Activated CD4-positive, CD25-positive, alpha-beta regulatory T cell treated with anti-CD3 and anti-CD28 coated beads, Interleukin-2, amount 50 U/mL, for 72 hours (primary cell): ENCODE measurements around the gene TFEC.
"Not testable (repeated sequence)": the region's sequence is repeated elsewhere in the genome, so short reads cannot be mapped to it uniquely, and the experiment has no call there.

ENCODE experiments used
- DNase-seq: peaks from one replicate; pipeline ENCODE4 v3.0.0; 2021

TFEC gene

DNA sequence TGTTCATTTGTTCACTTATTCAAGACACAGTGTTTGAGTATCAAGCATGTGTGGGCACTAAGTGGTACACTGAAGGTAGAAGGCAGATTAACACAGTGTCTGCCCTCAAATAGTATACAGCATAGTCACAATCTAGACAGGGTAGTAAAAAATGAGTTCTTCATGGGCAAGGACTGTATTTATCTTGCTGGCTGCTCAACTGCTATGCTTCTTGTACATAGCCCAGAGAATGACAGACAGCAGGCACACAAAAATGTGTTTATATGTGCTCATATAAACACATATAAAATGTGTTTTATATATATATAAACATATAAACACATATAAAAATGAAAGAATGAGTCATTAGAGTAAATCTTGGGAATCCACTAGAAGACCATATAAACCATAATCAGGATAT, 43.1 kb downstream of the TFEC start:
- DNase-seq: no peak

DNA sequence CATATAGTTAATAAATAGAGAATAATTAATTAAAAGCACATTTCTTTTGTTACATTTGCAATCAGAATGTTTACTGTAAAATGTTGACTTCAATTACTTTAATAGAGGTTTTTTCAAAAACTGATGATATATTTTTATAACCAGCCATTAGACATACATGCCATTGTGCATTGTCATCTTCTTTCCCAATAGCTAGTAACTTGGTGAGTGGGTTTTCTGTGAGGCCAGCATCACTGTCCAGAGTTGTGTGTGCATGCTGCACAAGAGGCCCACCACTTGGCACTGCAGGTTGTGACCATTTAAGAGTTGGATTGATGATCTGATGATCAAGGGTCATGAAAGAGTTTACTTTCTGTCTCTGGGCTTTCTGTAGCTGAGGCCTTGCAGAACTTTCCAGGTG, 46.5 kb downstream of the TFEC start:
- no peak for DNase-seq

DNA sequence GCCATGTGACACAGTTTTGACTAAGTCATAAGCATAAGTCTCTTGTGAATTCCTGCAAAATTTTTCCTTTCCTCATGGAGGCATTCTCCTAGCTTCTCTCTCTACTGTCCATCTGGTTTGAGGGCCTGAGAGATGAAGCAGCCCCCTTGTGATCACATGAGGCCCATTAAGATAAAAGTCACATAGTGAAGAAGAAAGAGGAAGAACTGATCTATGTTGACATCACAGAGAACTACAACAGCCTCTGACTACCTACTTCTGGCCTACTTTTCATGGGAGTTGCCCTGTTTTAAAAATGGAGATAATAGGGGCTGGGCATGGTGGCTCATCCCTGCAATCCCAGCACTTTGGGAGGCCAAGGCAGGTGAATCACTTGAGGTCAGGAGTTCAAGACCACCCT, 50.4 kb downstream of the TFEC start:
- DNase-seq: no peak

DNA sequence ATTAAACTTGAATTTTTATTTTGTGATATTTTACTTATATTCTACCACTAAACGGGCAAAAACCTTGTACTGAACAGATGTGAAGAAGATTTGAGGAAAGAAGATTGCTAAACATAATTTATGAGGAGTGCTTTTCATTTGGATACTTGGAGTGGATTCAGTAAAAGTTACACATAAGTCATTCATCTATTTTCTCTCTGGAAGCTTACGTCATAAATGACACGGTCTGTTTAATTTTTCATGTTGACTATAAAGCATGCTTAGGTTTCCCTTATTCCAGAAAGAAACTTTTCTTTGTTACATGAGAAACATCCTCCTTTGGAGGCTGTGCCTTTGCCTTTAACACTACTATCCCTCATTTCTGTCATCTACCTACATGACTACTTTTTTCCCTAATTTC, 53.9 kb downstream of the TFEC start:
- no peak for DNase-seq

DNA sequence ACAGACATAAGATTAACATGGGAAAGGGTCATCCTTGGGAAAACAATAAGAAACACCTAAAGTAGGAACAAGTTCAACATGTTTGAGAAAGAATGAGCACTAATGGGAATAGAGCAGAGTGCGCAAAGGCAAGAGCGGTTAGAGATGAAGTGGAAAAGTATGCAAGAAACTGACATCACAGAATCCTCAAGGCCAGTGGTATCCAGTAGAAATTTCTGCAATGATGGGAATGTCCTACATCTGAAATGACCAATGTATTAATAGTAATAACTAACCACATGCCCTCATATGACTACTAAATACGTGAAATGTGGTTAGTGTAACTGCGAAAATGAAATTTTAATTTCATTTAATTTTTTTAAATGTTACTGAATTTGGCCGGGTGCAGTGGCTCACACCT, 54.8 kb downstream of the TFEC start:
- no peak for DNase-seq

DNA sequence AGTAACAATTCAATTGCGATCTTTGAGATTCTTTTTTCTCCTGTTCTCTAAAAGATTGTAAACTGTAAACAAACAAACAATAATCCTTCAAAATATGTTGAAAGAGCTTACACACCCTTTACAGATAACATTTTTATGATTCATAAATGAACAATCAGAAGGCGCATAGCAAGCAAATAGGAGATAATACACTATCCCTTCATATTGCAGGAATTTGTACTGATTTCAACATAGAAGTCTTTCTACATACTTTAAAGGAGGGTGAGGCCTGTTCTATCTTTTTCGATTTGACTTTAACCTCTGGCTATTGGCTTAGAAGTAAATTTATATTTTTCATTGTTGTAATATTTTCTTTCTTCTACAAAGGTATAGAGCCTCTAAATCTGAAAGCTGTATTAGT, 57.2 kb downstream of the TFEC start:
- no peak for DNase-seq

DNA sequence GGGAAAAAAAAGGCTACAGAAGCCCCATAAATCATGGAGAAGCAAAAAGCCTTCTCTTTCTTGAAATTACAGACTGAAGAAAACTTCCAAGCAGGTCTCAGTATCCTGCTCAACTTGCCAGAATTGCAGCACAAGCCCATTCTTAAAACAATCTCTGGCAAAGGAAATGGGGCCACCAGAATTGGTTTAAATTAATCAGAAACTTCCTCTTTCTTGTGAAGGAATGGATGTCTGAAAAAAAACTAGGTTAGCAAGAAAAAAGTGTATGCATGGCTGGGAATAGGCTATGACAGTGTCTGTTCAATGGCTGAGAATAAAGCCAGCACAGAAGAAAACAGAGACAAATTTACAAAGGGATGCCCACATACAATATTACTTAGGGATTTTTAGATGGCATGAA, 59.1 kb downstream of the TFEC start:
- no peak for DNase-seq

DNA sequence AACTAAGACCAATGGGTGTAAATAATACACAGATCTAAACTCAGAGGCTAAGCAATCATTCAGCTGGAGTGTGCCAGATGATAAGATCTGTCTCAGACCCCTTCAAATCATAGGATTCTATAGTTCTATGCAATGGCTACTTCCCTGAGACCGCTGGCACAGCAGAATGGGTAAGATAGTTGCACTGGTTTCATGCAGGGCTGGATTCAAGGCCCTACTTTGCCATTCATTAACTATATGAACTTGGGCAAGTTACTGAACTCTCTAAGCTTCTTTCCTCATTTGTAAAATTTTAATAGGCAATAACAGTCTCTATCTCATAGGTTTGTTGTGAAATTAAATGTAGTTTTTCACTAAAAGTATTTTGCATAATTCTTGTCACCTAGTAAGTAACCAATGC, 62.0 kb downstream of the TFEC start:
- DNase-seq: no peak

DNA sequence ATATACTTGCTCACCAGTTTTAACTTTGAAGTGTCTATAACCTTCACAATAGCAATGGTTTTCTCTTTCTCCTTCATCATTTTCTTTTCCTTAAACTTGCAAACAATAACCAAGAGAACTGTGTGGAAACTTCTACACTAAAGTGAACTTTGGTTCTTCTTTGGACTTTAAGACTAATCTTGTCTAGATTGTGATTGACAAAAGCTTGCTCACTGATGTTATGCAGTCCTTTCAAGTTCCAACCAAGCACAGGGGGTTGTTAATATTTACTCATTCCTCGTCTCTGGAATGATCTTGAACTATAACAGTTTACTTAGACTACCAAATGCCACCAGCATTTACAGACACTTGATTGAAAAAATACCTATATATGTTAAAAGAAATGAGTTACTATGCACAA, 62.4 kb downstream of the TFEC start:
- DNase-seq: no peak

DNA sequence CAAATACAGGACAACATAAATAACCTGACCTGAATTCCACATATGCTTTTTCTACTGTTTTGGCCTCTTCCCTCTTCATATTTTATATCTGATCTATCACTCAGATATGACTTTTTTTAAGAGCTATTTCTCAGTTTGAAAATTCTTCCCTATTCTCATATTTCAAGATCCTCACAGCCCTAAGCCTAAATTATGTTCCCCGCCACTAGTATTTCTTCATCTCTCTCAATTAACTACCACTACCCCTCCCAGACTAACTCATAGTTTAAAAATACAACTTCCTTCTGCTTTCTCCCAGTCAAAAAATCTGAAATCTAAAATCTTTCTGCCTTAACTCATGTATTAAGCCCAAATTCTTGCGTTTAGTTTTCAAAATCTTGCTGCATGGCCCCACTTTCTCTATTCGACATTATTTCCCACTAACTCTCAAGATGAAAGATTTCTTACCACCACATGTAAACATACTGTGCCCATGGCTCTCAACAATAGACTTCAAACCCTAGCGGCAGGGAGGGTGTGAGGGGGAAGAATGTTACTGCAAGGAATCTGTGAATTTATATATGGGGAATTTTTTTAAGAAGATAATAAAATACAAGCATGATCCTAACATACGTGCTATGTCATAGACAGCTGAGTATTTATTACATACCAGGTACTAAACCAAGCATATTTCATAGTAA, 64.6 kb downstream of the TFEC start:
- no peak for DNase-seq

DNA sequence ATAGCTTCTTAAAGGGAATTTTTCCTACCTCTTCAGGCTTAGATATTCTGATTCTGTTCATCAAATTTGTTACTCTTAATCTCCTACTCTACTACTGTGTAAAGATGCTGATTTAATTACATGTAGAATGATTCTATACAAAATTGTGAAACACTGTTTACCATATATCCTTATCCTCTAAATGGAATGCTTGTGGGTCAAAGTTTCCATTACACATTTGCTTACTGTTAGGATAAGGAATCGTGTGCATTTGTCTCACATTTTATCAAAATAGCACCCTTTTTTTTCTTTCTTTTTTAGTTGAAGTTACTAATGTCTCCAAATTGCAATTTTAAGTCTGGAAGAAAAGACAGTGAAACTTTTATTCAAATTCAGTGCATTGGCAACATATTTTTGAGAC, 65.3 kb downstream of the TFEC start:
- no peak for DNase-seq

DNA sequence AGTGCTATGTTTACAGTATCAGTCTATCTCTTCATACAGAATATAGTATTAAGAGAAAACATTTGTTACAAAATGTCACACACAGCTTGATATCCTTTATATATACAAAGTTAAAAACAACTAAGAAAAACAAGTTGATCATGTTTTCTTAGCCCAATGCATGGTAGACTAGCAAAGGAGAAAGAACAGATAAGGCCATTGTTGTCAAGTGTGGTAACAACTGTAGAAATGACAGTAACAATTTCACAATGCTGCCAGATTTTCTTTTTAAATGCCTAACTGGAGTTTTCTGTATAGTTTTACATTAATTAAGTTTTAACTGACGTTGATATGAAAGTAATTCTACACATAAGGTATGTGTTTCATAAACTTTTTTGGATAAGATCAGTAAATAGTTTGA, 65.8 kb downstream of the TFEC start:
- DNase-seq: no peak

DNA sequence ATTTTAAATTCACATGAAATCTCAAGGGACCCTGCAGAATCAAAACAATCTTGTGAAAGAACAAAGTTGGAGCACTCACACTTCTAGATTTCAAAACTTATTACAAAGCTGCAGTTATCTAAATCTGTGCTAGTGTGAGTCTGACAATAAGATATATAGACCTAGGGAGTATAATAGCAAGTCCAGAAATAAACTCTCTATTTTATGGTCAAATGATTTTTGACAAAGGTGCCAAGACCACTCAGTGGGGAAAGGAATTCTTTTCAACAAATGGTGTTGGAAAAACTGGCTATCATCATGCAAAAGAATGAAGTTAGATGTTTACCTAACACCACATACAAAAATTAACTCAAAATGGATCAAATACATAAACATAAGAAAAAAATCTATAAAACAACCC, 68.2 kb downstream of the TFEC start:
- DNase-seq: no peak

DNA sequence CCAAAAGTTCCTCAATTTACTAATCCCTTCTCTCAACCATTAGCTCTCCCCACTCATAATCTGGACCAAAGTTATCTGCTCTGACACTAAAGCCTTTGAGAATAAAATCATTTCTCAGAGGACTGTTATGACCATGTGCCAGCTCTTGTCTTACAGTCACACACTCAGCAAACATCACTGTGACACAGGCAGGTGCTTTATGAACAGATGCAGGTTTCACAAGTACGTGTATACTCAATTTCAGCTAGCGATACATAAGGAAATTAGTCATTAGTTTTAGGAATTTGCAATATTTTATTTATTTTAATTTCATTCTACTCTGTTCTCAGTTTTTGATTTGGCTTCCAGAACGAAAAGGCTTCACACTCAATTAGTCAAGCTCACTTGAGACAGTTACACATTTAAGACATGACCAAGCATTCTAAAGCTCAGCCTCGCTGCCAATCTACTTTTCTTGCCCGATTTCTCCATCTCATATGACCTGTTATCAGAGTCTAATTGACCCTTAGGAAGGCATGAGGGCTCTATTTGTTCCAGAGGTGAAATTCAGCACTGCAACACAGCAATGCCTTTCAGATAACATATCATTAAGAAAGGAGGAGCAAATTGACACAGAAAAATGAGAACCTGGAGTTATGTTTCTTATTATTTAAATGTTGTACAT, 76.8 kb downstream of the TFEC start:
- DNase-seq: no peak

DNA sequence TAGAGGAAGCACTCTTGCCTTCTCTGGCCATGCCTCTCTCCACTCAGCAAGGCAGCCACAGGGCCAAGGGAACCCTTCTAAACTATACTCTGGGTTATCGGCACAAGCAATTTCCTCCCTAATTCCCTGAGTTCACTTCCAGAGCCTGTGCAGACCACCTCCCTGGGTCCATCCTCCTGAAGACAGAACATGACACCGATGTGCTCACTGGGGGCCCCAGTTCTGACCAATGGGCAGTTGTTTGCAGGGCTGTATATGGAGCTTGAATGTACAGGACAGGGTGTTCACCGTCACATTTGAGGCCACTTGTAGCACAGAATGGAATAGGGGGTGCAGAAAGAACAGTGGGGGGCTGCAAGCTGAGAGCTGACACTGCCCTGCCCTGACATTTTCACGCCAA, 77.7 kb downstream of the TFEC start:
- no peak for DNase-seq

DNA sequence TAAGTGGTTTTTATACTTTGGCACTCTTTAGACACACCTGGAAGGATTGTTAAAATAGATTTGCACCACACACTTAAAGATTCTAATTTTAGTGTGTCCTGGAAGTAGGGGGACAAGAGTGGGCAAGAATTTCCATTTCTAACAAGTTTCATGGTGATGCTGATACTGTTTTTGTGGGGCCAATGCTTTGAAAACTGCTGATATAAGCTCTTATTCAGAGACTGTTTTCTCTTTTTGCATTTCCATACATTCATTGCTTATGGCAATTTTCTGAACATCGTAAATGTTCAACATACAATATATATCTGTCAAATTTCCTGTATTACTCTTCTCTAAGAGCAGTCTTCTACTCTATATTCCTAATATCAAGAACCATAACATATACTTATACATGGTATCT, 79.0 kb downstream of the TFEC start:
- DNase-seq: no peak

DNA sequence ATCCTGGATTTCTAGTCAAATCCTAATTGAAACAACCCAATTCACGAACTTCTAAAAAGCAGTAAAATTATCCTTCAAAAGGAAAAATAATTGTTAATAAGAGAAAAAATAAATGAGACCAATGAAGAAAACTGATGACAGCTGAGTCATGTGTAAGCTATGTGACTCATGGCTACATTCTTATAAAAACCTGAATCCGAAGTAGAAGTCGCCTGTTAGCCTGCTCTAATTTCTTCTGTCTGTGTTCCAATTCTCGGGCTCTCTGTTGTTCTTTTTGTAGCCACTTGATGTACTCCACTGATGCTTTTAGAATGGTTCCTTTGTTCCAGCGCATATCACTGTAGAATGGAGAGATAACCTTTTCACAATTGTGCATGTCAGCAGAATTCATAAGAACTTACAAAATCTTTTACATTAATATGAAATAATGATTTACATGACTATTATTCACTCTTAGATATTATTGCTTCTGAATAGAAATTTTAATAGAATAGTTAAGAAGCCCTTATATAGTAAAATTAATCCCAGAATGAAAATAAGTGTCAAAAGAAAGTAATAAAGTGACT, 88.8 kb downstream of the TFEC start:
- no peak for DNase-seq

DNA sequence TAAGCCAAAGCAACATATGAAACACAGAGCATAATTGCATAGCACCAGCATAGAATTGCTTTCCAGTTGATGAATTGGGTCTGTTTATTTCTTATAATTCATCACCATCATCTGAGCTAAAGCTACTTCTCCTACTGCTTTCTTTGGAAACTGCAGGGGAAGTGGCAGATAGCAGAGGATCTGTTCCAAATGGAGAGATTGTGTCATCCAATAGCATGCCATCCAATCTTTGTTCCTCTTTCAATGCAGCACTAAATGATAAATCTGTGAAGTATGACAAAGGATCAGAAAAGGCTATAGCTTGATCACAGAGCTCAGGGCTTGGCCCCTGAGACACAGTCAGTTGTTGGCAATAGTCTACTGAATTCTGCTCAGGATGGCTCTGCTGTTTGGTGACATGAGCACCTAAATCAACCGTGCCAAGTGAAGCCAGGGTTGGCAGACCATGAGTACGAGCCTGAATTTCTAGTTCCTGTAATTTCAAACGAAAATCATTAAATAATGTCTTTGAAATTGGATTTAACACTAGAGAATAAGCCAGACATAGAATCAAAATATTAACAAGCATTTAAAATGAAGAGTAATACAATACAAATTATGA, 90.0 kb downstream of the TFEC start:
- DNase-seq: no peak

DNA sequence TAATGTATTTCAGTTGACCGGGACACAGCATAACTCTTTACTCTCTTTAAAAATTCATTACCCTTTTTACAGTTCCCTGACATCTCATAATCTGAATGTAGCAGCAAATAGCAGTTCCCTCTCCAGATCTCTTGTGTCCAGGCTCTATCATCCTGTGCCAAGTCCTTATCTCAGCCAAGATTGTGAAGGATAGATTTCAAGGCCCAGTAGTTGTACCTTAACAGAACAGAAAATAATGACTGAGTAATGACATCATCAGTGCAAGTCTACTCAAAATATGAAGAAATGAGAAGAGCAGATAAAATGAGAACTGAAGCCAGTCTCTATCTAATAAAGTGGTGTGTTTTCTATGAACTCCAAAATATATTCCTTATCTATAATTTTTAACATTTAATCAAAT, 92.6 kb downstream of the TFEC start:
- no peak for DNase-seq

DNA sequence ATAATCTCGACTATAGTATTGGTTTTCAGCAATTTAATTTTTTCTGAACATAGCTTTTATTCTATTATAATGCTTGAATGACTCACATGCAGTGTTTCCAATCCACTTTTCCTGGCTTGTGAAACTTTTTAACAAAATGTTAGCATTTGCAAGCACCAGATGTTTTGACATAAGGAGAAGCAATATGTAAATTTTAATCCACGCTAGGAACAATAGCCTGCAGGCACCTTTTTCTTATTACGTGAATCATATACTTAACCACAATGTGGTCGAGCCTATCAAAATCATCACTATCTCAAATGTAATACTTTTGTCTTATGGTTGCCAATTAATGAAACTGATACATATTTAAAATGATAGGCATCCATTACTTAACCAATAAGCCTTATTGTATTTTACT, 97.1 kb downstream of the TFEC start:
- DNase-seq: no peak

DNA sequence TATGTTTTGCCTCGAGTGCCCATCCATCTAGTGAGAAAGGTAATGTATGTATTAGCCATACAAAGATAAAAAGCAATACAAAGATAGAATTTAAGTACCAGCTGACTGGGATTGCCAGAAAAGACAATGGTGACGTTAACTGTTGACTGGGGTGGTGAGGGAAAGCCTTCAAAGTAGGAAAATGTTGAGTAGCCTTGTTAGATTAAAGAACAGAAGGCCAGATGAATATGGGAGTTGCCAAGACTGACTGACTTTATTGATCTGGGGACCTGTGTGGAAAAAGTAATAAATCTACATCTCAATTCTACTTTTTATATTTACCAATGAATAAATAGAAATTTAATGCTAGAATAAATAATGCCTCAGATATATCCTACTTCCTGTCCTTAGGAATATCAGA, 97.7 kb downstream of the TFEC start:
- no peak for DNase-seq

DNA sequence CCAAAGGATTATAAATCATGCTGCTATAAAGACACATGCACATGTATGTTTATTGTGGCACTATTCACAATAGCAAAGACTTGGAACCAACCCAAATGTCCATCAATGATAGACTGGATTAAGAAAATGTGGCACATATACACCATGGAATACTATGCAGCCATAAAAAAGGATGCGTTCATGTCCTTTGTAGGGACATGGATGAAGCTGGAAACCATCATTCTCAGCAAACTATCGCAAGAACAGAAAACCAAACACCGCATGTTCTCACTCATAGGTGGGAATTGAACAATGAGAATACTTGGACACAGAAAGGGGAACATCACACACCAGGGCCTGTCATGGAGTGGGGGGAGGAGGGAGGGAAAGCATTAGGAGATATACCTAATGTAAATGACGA, 100.4 kb downstream of the TFEC start:
- not testable (repeated sequence) for DNase-seq

DNA sequence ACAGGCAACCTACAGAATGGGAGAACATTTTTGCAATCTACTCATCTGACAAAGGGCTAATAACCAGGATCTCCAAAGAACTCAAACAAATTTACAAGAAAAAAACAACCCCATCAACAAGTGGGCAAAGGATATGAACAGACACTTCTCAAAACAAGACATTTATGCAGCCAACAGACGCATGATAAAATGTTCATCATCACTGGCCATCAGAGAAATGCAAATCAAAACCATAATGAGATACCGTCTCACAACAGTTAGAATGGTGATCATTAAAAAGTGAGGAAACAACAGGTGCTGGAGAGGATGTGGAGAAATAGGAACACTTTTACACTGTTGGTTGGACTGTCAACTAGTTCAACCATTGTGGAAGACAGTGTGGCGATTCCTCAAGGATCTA, 100.8 kb downstream of the TFEC start:
- not testable (repeated sequence) for DNase-seq

DNA sequence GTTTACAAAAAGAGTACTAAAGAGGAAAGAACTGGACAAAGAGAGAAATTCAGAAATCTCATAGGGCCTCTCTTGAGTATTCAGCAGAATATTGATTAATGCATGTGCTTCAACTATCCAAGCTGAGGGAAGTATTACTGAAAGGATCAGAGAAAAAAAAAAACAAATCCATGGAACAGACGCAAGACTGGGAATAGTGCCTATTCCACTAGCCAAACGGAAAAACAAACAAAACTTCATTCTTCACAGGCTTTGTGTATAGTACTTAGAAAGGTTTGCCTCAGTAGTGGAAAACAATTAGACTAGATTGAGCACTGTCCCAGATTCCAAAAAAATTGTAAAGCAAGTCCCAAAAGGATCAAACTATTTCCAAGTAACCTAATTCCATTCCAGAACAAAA, 106.2 kb downstream of the TFEC start:
- no peak for DNase-seq

DNA sequence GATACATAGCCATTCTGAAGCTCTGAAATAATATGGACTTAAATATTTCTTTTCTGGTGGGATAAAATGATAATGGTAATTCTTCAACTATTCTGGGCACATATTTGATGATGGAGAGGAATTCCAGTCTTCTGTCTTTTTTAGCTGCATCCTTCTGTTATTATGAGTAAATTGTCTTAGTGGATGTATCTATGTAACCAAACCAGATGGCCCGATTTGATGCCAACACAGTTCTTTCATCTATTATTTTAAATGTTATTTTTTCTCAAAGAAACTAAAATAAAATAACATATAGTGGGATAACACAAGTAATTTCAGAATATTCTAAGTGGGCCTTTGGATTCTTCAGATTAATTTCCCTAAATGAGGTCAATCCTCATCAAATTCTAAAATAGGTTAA, 110.2 kb downstream of the TFEC start:
- DNase-seq: no peak
